Neural cell (in vitro differentiated cells): ENCODE data around the gene SRCAP. TPM values are rescaled to one million over a fixed set of nuclear protein-coding genes. Genes with fewer than 3 reads are reported as not detected.
A peak's percentile ranks its signal among the peaks of the same experiment; 100 is the strongest.

ENCODE experiments used
- H2AFZ ChIP-seq: fragments of 200-600, 300-800 bp; sonication (generic), shearing (Covaris generic); 2 replicates; pipeline ENCODE4 v1.6.0; 2014; ENCODE audit warnings: low read depth, mild to moderate bottlenecking, antibody characterized with exemption, low read length, moderate library complexity
- H3F3A ChIP-seq: fragments of 200-600 bp; shearing (Covaris generic); 2 replicates; pipeline ENCODE4 v1.6.1; 2016; ENCODE audit warnings: mild to moderate bottlenecking, moderate library complexity, mixed read lengths, antibody characterized with exemption, low read length; ENCODE audit not compliant: insufficient read depth, poor library complexity, severe bottlenecking
- H3K27ac ChIP-seq: fragments of 200-600, 300-800 bp; sonication (generic), shearing (Covaris generic); 2 replicates; pipeline ENCODE4 v1.5.1; 2014; ENCODE audit warnings: mild to moderate bottlenecking, low read length, moderate library complexity
- H3K27me3 ChIP-seq: fragments of 300-800, 200-600 bp; sonication (generic), shearing (Covaris generic); 2 replicates; pipeline ENCODE4 v1.6.0; 2014; ENCODE audit warnings: mild to moderate bottlenecking, low read depth, low read length, moderate library complexity; ENCODE audit not compliant: insufficient read depth
- H3K36me3 ChIP-seq: fragments of 300-800, 200-600 bp; sonication (generic), shearing (Covaris generic); 2 replicates; pipeline ENCODE4 v1.5.1; 2014; ENCODE audit warnings: mild to moderate bottlenecking, antibody characterized with exemption, low read length, moderate library complexity; ENCODE audit not compliant: insufficient read depth
- H3K4me2 ChIP-seq: fragments of 300-800, 200-600 bp; sonication (generic), shearing (Covaris generic); 2 replicates; pipeline ENCODE4 v1.6.0; 2014; ENCODE audit warnings: mild to moderate bottlenecking, low read length
- H3K4me3 ChIP-seq: fragments of 300-800, 200-600 bp; sonication (generic), shearing (Covaris generic); 2 replicates; pipeline ENCODE4 v1.5.1; 2014; ENCODE audit warnings: mild to moderate bottlenecking, low read length, moderate library complexity
- H3K79me2 ChIP-seq: fragments of 200-600 bp; shearing (Covaris generic); replicated peaks from 2 replicates; pipeline ENCODE4 v1.6.0; 2014; ENCODE audit warnings: mild to moderate bottlenecking, low read length, moderate library complexity; ENCODE audit not compliant: insufficient read depth
- H3K9ac ChIP-seq: fragments of 300-800, 200-600 bp; sonication (generic), shearing (Covaris generic); 2 replicates; pipeline ENCODE4 v1.6.1; 2016; ENCODE audit warnings: mild to moderate bottlenecking, low read length, mixed read lengths
- H3K9me2 ChIP-seq: fragments of 200-600 bp; shearing (Covaris generic); 2 replicates; pipeline ENCODE4 v1.6.1; 2016; ENCODE audit warnings: mild to moderate bottlenecking, low read length, mixed read lengths; ENCODE audit not compliant: insufficient read depth
- H3K9me3 ChIP-seq: fragments of 200-600, 300-800 bp; sonication (generic), shearing (Covaris generic); 2 replicates; pipeline ENCODE4 v1.6.1; 2016; ENCODE audit warnings: mild to moderate bottlenecking, mixed run types, low read length, moderate library complexity, mixed read lengths
- H4K20me1 ChIP-seq: fragments of 200-600 bp; shearing (Covaris generic); 2 replicates; pipeline ENCODE4 v1.6.1; 2016; ENCODE audit warnings: mild to moderate bottlenecking, mixed run types; ENCODE audit not compliant: insufficient read depth
- CTCF ChIP-seq: fragments of 450-650 bp; IDR thresholded peaks from 2 replicates; pipeline ENCODE4 v1.5.1; 2014; ENCODE audit warnings: antibody characterized with exemption, mild to moderate bottlenecking, moderate library complexity; ENCODE audit not compliant: poor library complexity, severe bottlenecking
- EP300 ChIP-seq: fragments of 450-650 bp; conservative IDR thresholded peaks from 2 replicates; pipeline ENCODE4 v1.6.1; 2014; ENCODE audit warnings: antibody characterized with exemption, mild to moderate bottlenecking, moderate library complexity; ENCODE audit not compliant: poor library complexity, severe bottlenecking
- MXI1 ChIP-seq: fragments of 450-650 bp; conservative IDR thresholded peaks from 2 replicates; pipeline ENCODE4 v1.6.1; 2014; ENCODE audit warnings: antibody characterized with exemption, mild to moderate bottlenecking; ENCODE audit not compliant: poor library complexity, severe bottlenecking
- POLR2AphosphoS5 ChIP-seq: IDR thresholded peaks from 2 replicates; pipeline ENCODE4 v1.6.1; 2012
- RAD21 ChIP-seq: fragments of 450-650 bp; conservative IDR thresholded peaks from 2 replicates; pipeline ENCODE4 v1.6.1; 2014; ENCODE audit warnings: antibody characterized with exemption, mild to moderate bottlenecking, moderate library complexity
- REST ChIP-seq: IDR thresholded peaks from 2 replicates; pipeline ENCODE4 v1.6.1; 2012; ENCODE audit warnings: borderline replicate concordance
- SMC3 ChIP-seq: fragments of 450-650 bp; conservative IDR thresholded peaks from 2 replicates; pipeline ENCODE4 v1.6.1; 2014; ENCODE audit warnings: antibody characterized with exemption, mild to moderate bottlenecking, moderate library complexity; ENCODE audit not compliant: poor library complexity
- TAF1 ChIP-seq: IDR thresholded peaks from 2 replicates; pipeline ENCODE4 v1.6.1; 2012; ENCODE audit warnings: low read depth
- polyA plus RNA-seq: library from polyadenylated mRNA; depleted of rRNA; stranded (reverse); fragments of >200 nt; gene quantifications from 2 replicates; pipeline ENCODE4 v1.2.3, GENCODE V29; 2014

Gene SRCAP
- polyA plus RNA-seq, 1 donor from 2014 or later: 0.76 TPM

GRCh38 chr16:30658731-30659506, 40.1 kb upstream of the SRCAP start:
- H3K4me2 ChIP-seq: no peak overlapping the region
- no peaks in the 10 kb centered on the region for H4K20me1 ChIP-seq
- H3K36me3 ChIP-seq: peaks cover 8% of the 10 kb centered on the region
- H3K4me3 ChIP-seq: peak overlapping the region; percentile 94
- H3F3A ChIP-seq: peaks cover 6% of the 10 kb centered on the region
- no peaks in the 10 kb centered on the region for H3K27me3 ChIP-seq
- peaks cover 39% of the 10 kb centered on the region for H3K79me2 ChIP-seq
- no peaks in the 10 kb centered on the region for H3K9me2 ChIP-seq
- peak overlapping the region; percentile 97 for H3K27ac ChIP-seq
- H3K9me3 ChIP-seq: no peaks in the 10 kb centered on the region
- peak; percentile 24 for TF ChIP-seq TAF1
- TF ChIP-seq MXI1: peak; percentile 43
- TF ChIP-seq CTCF: peak; percentile 50
- no peak for TF ChIP-seq REST
- peak; percentile 40 for TF ChIP-seq SMC3
- TF ChIP-seq EP300: peak; percentile 5
- no peak for TF ChIP-seq POLR2AphosphoS5
- H3K9ac ChIP-seq: peak overlapping the region; percentile 93
- H2AFZ ChIP-seq: peak overlapping the region; percentile 36

- peak overlapping the region; percentile 93 for H3K9ac ChIP-seq
- H2AFZ ChIP-seq: peak overlapping the region; percentile 14
These were observed 39.2 kb upstream of the SRCAP start for GRCh38 chr16:30659507-30660423.

More at GRCh38 chr16:30659507-30660423, 39.2 kb upstream of the SRCAP start:
- no peaks in the 10 kb centered on the region for H3K27me3 ChIP-seq
- no peaks in the 10 kb centered on the region for H3K9me3 ChIP-seq
- H3K36me3 ChIP-seq: peaks cover 8% of the 10 kb centered on the region
- peak overlapping the region; percentile 82 for H3K4me2 ChIP-seq
- H3K9me2 ChIP-seq: no peaks in the 10 kb centered on the region
- H3K79me2 ChIP-seq: peaks cover 39% of the 10 kb centered on the region
- no peaks in the 10 kb centered on the region for H4K20me1 ChIP-seq
- TF ChIP-seq POLR2AphosphoS5 (no peak), RAD21 (no peak), CTCF (no peak), REST (no peak), MXI1 (peak; percentile 42), EP300 (no peak), SMC3 (no peak), TAF1 (no peak)
- H3F3A ChIP-seq: peaks cover 6% of the 10 kb centered on the region
- peak overlapping the region; percentile 94 for H3K4me3 ChIP-seq
- peak overlapping the region; percentile 97 for H3K27ac ChIP-seq
